Activated CD4-positive, alpha-beta memory T cell treated with anti-CD3 and anti-CD28 coated beads for 36 hours (primary cell): ENCODE data around the gene DDC. TPM values are rescaled to one million over a fixed set of nuclear protein-coding genes. Genes with fewer than 3 reads are reported as not detected.

Experiments used
- CTCF ChIA-PET: fragments of 350-600 bp; sonication (Branson Sonifier 250); formaldehyde crosslinking; loops from one replicate; lab custom pipeline; 2021; ENCODE audit warnings: antibody characterized with exemption, inconsistent platforms; lab: Charles Lee
- POLR2A ChIA-PET: fragments of 350-600 bp; sonication (Branson Sonifier 250); formaldehyde crosslinking; loops from one replicate; lab custom pipeline; 2021; ENCODE audit warnings: antibody characterized with exemption; lab: Charles Lee
- DNase-seq: peaks from one replicate; pipeline ENCODE4 v3.0.0-alpha.2; 2020
- H3K27ac Mint-ChIP-seq: one replicate; pipeline ENCODE4 v1.8.0; 2021; ENCODE audit warnings: mixed read lengths
- H3K27me3 Mint-ChIP-seq: one replicate; pipeline ENCODE4 v1.8.0; 2021; ENCODE audit warnings: mixed read lengths
- H3K36me3 Mint-ChIP-seq: one replicate; pipeline ENCODE4 v1.8.0; 2021; ENCODE audit warnings: mixed read lengths
- H3K4me1 Mint-ChIP-seq: one replicate; pipeline ENCODE4 v1.8.0; 2021; ENCODE audit warnings: low read depth, mixed read lengths
- H3K4me3 Mint-ChIP-seq: one replicate; pipeline ENCODE4 v1.8.0; 2021; ENCODE audit warnings: mild to moderate bottlenecking, mixed read lengths
- H3K9me3 Mint-ChIP-seq: one replicate; pipeline ENCODE4 v1.8.0; 2021; ENCODE audit warnings: mixed read lengths
- intact Hi-C: fragments of 100-400 bp; cut with micrococcal nuclease; formaldehyde crosslinking; loops from one replicate; pipeline ENCODE4 v1.15.1; 2023
- total RNA-seq, 2 experiments: library from RNA; stranded (reverse); gene quantifications; one replicate each; pipeline ENCODE4 v1.2.3, GENCODE V29; 2021

Gene DDC
- total RNA-seq, 2 experiments from 2014 or later = not detected

DNA sequence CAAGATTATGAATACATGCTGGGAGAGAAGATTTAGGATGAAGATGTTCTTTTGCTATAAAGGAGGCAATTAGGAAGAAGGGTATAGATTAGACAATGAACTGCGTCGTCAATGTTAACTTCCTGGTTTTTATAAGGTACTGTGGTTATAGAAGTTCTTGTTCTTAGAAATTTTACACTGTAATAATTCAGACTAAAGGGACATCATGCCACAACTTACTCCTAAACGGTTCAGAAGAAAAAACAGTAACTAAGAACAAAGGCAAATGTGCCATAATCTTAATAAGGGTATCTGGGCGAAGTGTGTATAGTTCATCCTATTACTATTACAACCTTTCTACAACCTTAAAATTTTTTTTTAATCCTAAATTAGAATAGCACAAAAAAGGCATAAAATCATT, 31.3 kb upstream of the DDC start:
- peaks cover 4% of the 10 kb centered on the region for H3K27me3 Mint-ChIP-seq
- DNase-seq = no peak
- POLR2A ChIA-PET = no interaction called here
- H3K9me3 Mint-ChIP-seq = no peaks in the 10 kb centered on the region
- no peak overlapping the region for H3K27ac Mint-ChIP-seq
- intact Hi-C loops = no loop called here
- CTCF ChIA-PET = interaction anchor here (1.0 kb wide), 1 partner anchor 11 kb away, joined by 3 read pairs; no protein-coding TSS in a partner anchor
- H3K36me3 Mint-ChIP-seq = peaks cover 9% of the 10 kb centered on the region
- H3K4me3 Mint-ChIP-seq = no peak overlapping the region
- H3K4me1 Mint-ChIP-seq = peaks cover 21% of the 10 kb centered on the region

DNA sequence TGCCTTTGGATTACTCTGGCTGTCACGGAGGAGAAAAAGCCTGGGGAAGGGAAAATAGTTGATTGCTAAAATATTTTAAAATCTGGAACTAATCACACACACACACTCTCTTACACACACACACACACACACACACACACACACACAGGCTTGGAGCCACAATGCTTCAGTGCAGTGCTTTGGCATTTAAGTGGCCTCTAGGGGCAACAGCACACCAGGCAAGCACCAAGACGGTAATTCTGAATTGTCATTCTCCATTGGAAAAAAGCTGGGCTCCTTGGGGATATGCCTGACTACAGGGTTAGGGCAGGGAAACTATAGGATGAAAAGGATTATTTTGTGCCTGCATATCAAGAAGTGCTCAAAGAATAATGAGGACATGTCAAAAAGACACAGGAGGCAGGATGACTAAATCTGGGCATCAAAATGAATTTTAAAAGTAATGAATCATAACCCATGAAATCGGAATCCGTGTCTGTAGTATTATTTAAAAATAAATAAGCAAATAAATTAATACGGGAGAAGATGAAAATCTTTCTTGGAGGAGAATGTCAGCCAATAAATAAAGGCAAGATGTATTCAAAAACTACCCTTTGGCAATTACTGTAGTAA, 30.4 kb upstream of the DDC start:
- Mint-ChIP-seq H3K4me3 (no peak overlapping the region), H3K9me3 (no peaks in the 10 kb centered on the region), H3K27me3 (peaks cover 6% of the 10 kb centered on the region), H3K27ac (no peak overlapping the region), H3K4me1 (peaks cover 21% of the 10 kb centered on the region), H3K36me3 (peaks cover 9% of the 10 kb centered on the region)
- peak; percentile 24 for DNase-seq
- ChIA-PET POLR2A (interaction anchor here (1.2 kb wide), 1 partner anchor 64 kb away, joined by 4 read pairs; no protein-coding TSS in a partner anchor), CTCF (interaction anchor here (0.7 to 2.7 kb wide), 4 partner anchors 12 to 566 kb away, joined by 3 to 10 read pairs (median 3); no protein-coding TSS in a partner anchor)
- intact Hi-C loops = loop anchor here (1.0 to 2.0 kb wide), 6 partner anchors 13 to 528 kb away; no protein-coding TSS in a partner anchor

DNA sequence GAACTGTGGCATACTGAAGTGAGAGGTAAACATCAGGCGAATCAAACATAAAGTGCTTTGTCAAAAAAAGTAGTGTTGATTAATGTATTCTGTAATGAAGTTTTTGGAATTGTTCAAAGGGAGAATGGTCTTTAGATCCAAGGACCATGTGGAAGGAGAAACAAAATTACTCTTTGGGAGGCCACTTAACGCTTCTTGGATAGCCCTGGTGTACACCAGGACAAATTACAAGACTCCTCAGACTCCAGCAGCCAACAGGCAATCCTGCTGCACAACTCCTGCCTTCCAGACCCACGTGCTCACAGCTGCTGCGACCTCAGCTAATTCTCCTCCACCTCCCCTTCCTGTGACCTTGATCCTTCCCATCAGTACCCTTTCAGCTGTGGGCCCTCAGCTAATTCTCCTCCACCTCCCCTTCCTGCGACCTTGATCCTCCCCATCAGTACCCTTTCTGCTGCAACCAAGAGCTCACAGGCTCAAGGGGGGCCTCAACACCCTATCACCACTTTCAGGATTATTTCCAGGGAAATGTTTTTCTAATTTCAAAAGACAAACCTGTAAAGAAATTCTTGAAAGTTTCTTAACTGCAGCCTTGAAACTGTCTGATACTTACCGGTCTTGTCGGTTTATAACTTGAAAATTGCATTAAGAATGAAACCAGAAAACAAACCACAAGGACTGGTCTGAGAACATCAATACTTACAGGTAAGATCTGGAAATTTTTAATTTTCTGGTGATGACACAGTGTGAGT, 29.7 kb upstream of the DDC start:
- intact Hi-C loops = loop anchor here (1.0 to 2.0 kb wide), 6 partner anchors 13 to 528 kb away; no protein-coding TSS in a partner anchor
- peaks cover 9% of the 10 kb centered on the region for H3K36me3 Mint-ChIP-seq
- peak overlapping the region; percentile 30 for H3K27ac Mint-ChIP-seq
- DNase-seq = peak; percentile 24
- H3K4me1 Mint-ChIP-seq = peaks cover 21% of the 10 kb centered on the region
- no peak overlapping the region for H3K4me3 Mint-ChIP-seq
- no peaks in the 10 kb centered on the region for H3K9me3 Mint-ChIP-seq
- ChIA-PET CTCF (interaction anchor here (1.0 to 2.7 kb wide), 2 partner anchors 127 to 566 kb away, joined by 3 to 10 read pairs; no protein-coding TSS in a partner anchor), POLR2A (interaction anchor here (1.2 kb wide), 1 partner anchor 64 kb away, joined by 4 read pairs; no protein-coding TSS in a partner anchor)
- peaks cover 8% of the 10 kb centered on the region for H3K27me3 Mint-ChIP-seq

DNA sequence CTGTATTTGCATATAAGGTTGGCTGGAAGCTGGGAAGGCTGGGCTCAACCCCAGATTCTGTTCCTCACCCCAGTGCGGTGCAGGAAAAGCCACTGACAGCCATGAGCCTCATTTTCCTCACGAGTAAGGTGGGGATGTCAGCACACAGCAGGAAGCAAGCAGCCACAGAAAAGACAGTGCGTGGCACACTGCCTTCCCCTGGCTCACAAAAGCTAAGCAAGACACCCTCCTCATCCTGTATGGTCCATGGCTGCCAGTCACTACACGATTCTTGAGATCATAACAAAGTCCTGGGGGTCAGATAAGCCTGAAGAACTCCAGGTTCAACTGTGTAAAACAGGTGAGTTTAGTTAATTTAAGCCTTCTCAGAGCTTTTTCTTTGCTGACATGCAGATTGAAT, 28.9 kb upstream of the DDC start:
- CTCF ChIA-PET = interaction anchor here (2.7 kb wide), 1 partner anchor 126 kb away, joined by 10 read pairs; no protein-coding TSS in a partner anchor
- H3K4me1 Mint-ChIP-seq = peaks cover 21% of the 10 kb centered on the region
- H3K27me3 Mint-ChIP-seq = peaks cover 8% of the 10 kb centered on the region
- no peaks in the 10 kb centered on the region for H3K9me3 Mint-ChIP-seq
- H3K27ac Mint-ChIP-seq = no peak overlapping the region
- peak; percentile 29 for DNase-seq
- POLR2A ChIA-PET = interaction anchor here (1.2 kb wide), 1 partner anchor 63 kb away, joined by 4 read pairs; no protein-coding TSS in a partner anchor
- intact Hi-C loops = loop anchor here (2.0 kb wide), 2 partner anchors 63 to 239 kb away; no protein-coding TSS in a partner anchor
- H3K4me3 Mint-ChIP-seq = no peak overlapping the region
- H3K36me3 Mint-ChIP-seq = peaks cover 9% of the 10 kb centered on the region

DNA sequence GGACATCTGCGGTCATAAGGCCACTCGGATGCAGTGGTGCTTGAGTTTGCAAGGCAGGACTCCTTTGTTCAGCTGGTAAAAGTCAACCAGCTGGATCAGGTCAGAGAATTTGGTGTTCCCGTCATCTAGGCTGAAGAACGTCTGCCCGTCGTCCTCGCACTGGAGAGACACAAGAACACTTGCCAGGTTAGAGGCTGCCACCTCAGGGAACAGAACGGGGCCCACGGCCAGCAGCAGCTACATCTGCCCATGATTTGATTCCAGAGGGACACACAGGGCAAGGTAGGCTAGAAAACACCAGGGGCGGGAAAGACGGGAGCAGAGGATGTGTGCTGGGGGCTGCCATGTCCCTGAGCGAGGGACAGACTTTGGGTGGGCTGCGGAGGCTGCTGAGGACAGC, 27.7 kb upstream of the DDC start:
- DNase-seq = no peak
- ChIA-PET POLR2A (no interaction called here), CTCF (interaction anchor here (0.6 to 2.7 kb wide), 2 partner anchors 10 to 125 kb away, joined by 3 to 10 read pairs; no protein-coding TSS in a partner anchor)
- no peaks in the 10 kb centered on the region for H3K9me3 Mint-ChIP-seq
- intact Hi-C loops = no loop called here
- H3K36me3 Mint-ChIP-seq = peaks cover 6% of the 10 kb centered on the region
- peaks cover 21% of the 10 kb centered on the region for H3K4me1 Mint-ChIP-seq
- H3K27me3 Mint-ChIP-seq = peaks cover 8% of the 10 kb centered on the region
- H3K27ac Mint-ChIP-seq = no peak overlapping the region
- no peak overlapping the region for H3K4me3 Mint-ChIP-seq

DNA sequence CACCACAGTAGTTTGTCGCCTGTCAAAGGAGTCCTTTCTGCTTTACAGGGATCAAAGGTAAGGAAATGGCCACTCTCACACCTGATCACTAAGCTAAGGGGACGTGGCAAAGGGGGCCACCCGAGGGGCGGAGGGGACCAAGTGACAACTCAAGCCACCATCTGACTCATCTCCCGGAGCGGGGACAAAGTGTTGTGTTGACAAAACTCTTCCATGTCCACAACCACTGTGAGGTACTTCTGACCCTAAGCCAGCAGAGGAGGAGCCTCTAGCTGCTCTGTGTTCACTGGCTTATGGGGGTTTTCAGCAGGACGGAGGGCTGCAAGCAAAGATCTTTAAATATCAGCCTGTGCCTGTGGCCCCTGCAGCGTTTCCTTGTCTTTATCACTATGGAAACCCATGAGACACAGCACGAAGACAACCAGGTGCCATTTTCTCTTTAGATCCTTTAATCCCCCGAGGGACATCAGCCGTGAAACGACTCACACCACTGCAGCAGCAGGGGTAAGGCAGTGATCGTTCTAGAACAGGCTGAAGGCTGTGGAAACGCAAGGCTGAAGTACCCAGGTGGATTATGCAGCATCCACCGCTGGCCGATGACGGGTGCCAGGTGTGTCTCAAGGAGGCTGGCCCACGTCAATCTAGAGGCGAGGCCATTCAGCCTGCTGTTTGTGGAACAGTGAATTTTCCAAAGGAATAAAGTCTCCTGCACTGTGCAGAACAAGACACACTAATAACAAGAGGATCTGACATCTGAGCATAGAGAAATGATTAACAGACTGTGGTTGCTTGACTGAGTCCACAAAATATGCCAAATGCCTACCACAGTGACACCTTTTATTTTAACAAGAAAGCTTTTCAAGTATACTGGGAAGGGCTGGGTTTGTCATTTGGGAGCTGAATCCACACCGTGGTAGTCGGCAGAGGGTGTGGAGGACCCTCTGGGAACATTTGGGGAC, 26.6 kb upstream of the DDC start:
- H3K9me3 Mint-ChIP-seq = no peaks in the 10 kb centered on the region
- POLR2A ChIA-PET = no interaction called here
- peaks cover 10% of the 10 kb centered on the region for H3K27me3 Mint-ChIP-seq
- intact Hi-C loops = no loop called here
- no peak for DNase-seq
- peaks cover 6% of the 10 kb centered on the region for H3K36me3 Mint-ChIP-seq
- H3K4me1 Mint-ChIP-seq = peaks cover 21% of the 10 kb centered on the region
- H3K27ac Mint-ChIP-seq = no peak overlapping the region
- CTCF ChIA-PET = interaction anchor here (1.0 kb wide), 1 partner anchor 123 kb away, joined by 3 read pairs; no protein-coding TSS in a partner anchor
- H3K4me3 Mint-ChIP-seq = no peak overlapping the region

DNA sequence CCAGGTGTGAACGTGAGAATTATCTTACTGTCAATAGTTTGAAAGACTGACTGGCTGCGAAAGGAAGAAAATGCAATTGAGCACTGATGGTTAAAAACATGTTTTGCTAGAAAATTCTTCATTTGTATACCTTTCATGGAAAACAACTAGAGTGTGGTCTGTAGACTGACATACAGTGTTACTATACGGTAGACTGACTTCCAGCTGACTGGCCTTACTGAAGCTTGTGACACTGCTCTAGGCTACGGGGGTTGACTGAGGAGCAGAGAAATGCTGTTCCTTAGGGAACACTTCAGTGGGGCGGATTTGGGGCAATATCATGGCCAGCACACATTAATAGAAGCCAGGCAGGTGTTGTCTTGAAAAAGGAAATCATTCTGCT, 25.9 kb upstream of the DDC start:
- intact Hi-C loops = no loop called here
- Mint-ChIP-seq H3K27ac (no peak overlapping the region), H3K27me3 (peaks cover 8% of the 10 kb centered on the region), H3K4me1 (peaks cover 21% of the 10 kb centered on the region), H3K36me3 (peaks cover 6% of the 10 kb centered on the region), H3K4me3 (no peak overlapping the region), H3K9me3 (no peaks in the 10 kb centered on the region)
- DNase-seq = no peak
- POLR2A ChIA-PET = no interaction called here
- CTCF ChIA-PET = no interaction called here

DNA sequence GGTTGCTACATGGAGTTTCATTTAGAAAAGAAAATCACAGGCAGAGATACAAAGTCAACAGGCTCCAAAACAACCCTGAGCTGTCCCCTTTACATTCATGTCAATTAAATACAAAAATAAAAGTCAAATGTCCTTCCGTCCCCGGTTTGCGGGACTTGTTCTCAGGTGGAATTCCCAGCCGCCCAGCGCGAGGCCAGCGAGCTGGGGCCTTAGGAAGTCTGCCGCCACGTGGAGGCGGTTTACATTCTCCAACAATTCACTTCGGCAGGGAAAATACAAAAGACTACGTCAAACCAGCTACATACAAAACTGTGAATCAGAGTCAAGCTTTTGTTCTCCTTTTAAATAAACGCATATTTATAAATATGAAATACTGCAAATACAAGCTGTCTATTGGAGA, 25.3 kb upstream of the DDC start:
- no peak overlapping the region for H3K27ac Mint-ChIP-seq
- intact Hi-C loops = no loop called here
- no peaks in the 10 kb centered on the region for H3K9me3 Mint-ChIP-seq
- H3K27me3 Mint-ChIP-seq = peaks cover 8% of the 10 kb centered on the region
- DNase-seq = no peak
- ChIA-PET CTCF (interaction anchor here (1.0 kb wide), 1 partner anchor 498 kb away, joined by 3 read pairs; the partner anchor contains the start of gene ZPBP), POLR2A (no interaction called here)
- peaks cover 16% of the 10 kb centered on the region for H3K4me1 Mint-ChIP-seq
- H3K4me3 Mint-ChIP-seq = no peak overlapping the region
- peaks cover 6% of the 10 kb centered on the region for H3K36me3 Mint-ChIP-seq

DNA sequence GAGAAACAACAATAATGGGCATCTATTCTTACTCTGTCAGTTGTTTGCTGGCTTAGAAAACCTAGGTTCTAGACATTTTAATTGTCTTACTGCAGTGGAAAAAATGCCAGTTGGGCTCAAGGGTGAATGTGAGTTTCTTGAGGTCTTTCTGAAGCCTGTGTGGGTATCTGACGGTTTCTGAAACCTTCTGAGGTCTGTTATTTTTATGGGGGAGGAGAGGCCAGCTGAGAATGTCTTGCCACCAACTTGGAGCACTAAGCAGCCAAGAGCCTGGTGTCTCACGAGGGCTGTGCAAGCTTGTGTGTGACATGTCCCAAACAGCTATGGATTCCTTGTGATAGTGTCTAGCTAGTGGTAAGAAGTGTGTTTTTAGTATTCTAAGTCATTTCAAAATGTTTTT, 24.2 kb upstream of the DDC start:
- Mint-ChIP-seq H3K9me3 (peaks cover under 1% of the 10 kb centered on the region), H3K36me3 (peaks cover 6% of the 10 kb centered on the region), H3K27me3 (peaks cover 8% of the 10 kb centered on the region), H3K4me3 (no peak overlapping the region), H3K4me1 (peaks cover 4% of the 10 kb centered on the region), H3K27ac (no peak overlapping the region)
- POLR2A ChIA-PET = no interaction called here
- CTCF ChIA-PET = interaction anchor here (0.7 to 1.8 kb wide), 5 partner anchors 14 to 90 kb away, joined by 3 to 8 read pairs (median 3); no protein-coding TSS in a partner anchor
- intact Hi-C loops = no loop called here
- no peak for DNase-seq

DNA sequence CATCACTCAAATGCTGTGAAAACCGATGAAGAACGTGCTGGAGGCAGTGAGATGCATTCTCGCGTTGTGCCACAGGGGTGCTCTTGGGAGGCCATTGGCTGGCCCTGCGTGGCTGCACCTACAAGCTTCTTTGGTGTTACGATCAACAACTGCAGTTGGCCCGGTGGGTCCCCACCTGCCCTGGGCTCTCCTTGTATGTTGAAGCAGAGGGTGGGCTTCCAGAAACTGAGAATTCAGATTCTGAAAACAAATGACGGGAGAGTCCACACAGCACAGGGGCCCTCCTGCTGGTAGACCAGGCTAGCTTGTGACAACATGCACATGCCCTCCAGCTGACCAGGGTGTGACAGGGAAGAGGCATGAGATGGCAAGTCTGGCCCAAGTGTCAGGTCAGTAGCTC, 23.7 kb upstream of the DDC start:
- intact Hi-C loops = no loop called here
- peaks cover 8% of the 10 kb centered on the region for H3K27me3 Mint-ChIP-seq
- H3K4me1 Mint-ChIP-seq = no peaks in the 10 kb centered on the region
- no peak overlapping the region for H3K27ac Mint-ChIP-seq
- H3K4me3 Mint-ChIP-seq = no peak overlapping the region
- POLR2A ChIA-PET = no interaction called here
- CTCF ChIA-PET = interaction anchor here (0.8 to 1.8 kb wide), 4 partner anchors 42 to 91 kb away, joined by 3 to 8 read pairs (median 3); no protein-coding TSS in a partner anchor
- H3K36me3 Mint-ChIP-seq = peaks cover 6% of the 10 kb centered on the region
- DNase-seq = no peak
- H3K9me3 Mint-ChIP-seq = peaks cover 5% of the 10 kb centered on the region

DNA sequence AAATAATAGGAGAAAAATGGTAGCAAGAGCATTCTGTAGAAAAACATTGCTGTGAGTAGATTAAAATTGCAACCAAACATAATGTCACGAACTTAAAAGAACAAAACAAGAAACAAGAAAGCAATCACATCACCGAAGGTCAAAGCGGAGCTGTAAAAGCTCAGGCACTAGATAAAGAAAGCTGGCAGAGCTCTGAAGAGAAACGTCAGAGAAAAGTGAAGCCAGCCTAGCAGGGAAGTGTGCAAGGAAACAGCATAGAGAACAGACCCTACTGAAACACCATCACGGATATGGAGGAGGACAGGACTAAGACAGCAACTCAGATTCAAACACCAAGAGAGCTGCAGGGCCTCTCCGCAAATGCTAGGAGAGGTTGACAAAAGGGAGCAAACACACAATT, 22.5 kb upstream of the DDC start:
- no peak for DNase-seq
- H3K4me3 Mint-ChIP-seq = no peak overlapping the region
- intact Hi-C loops = no loop called here
- peaks cover 8% of the 10 kb centered on the region for H3K27me3 Mint-ChIP-seq
- no peak overlapping the region for H3K27ac Mint-ChIP-seq
- peaks cover 17% of the 10 kb centered on the region for H3K9me3 Mint-ChIP-seq
- ChIA-PET CTCF (interaction anchor here (1.5 to 1.8 kb wide), 2 partner anchors 45 to 119 kb away, joined by 5 to 8 read pairs; no protein-coding TSS in a partner anchor), POLR2A (no interaction called here)
- no peaks in the 10 kb centered on the region for H3K4me1 Mint-ChIP-seq
- H3K36me3 Mint-ChIP-seq = peaks cover 4% of the 10 kb centered on the region
